ENCODE measurements around the gene DPH6. TPM values are rescaled to one million over a fixed set of nuclear protein-coding genes. Genes with fewer than 3 reads are reported as not detected.

The DPH6 gene
- total RNA-seq, 1 experiment from 2014 or later, result 20.3 TPM

GRCh38 chr15:35562641-35563040, 16.7 kb upstream of the DPH6 start:
- no TSS peak for BruUV-seq (replicated peaks)

GRCh38 chr15:35561308-35561707, 15.3 kb upstream of the DPH6 start:
- Mint-ChIP-seq H3K4me3 (ENCODE audit: unreplicated experiment) (no peak overlapping the region), H3K27ac (ENCODE audit: low read depth, unreplicated experiment) (no peak overlapping the region)

More at GRCh38 chr15:35562641-35563040, 16.7 kb upstream of the DPH6 start:
- CTCF ChIA-PET, result no interaction called here
- POLR2A ChIA-PET, result no interaction called here
- Mint-ChIP-seq H3K27ac (ENCODE audit: low read depth, unreplicated experiment) (no peak overlapping the region), H3K9me3 (ENCODE audit: unreplicated experiment) (no peaks in the 10 kb centered on the region), H3K4me3 (ENCODE audit: unreplicated experiment) (no peak overlapping the region), H3K36me3 (ENCODE audit: insufficient read depth, unreplicated experiment) (no peaks in the 10 kb centered on the region), H3K4me1 (ENCODE audit: insufficient read depth, unreplicated experiment) (peaks cover 2% of the 10 kb centered on the region), H3K27me3 (ENCODE audit: insufficient read depth, unreplicated experiment) (no peaks in the 10 kb centered on the region)
- TF ChIP-seq CTCF (IDR thresholded peaks at IDR 0.05; ENCODE audit: unreplicated experiment), result no peak
- intact Hi-C loops (cut with micrococcal nuclease), result loop anchor here (5.0 kb wide), 1 partner anchor 70 kb away; no protein-coding TSS in a partner anchor
- DNase-seq (ENCODE audit: unreplicated experiment), result no peak

GRCh38 chr15:35560870-35561269, 14.9 kb upstream of the DPH6 start:
- no peak for TF ChIP-seq CTCF (IDR thresholded peaks at IDR 0.05; ENCODE audit: unreplicated experiment)
- Mint-ChIP-seq H3K27me3 (ENCODE audit: insufficient read depth, unreplicated experiment) (no peaks in the 10 kb centered on the region), H3K27ac (ENCODE audit: low read depth, unreplicated experiment) (no peak overlapping the region), H3K4me3 (ENCODE audit: unreplicated experiment) (no peak overlapping the region), H3K4me1 (ENCODE audit: insufficient read depth, unreplicated experiment) (peaks cover 14% of the 10 kb centered on the region), H3K36me3 (ENCODE audit: insufficient read depth, unreplicated experiment) (no peaks in the 10 kb centered on the region), H3K9me3 (ENCODE audit: unreplicated experiment) (no peaks in the 10 kb centered on the region)
- intact Hi-C loops (cut with micrococcal nuclease), result loop anchor here (5.0 kb wide), 1 partner anchor 71 kb away; no protein-coding TSS in a partner anchor
- DNase-seq (ENCODE audit: unreplicated experiment), result no peak
- ChIA-PET POLR2A (no interaction called here), CTCF (no interaction called here)
- BruUV-seq (replicated peaks), result no TSS peak

More at GRCh38 chr15:35561308-35561707, 15.3 kb upstream of the DPH6 start:
- intact Hi-C loops (cut with micrococcal nuclease), result loop anchor here (5.0 kb wide), 1 partner anchor 71 kb away; no protein-coding TSS in a partner anchor
- no TSS peak for BruUV-seq (replicated peaks)
- Mint-ChIP-seq H3K36me3 (ENCODE audit: insufficient read depth, unreplicated experiment) (no peaks in the 10 kb centered on the region), H3K4me1 (ENCODE audit: insufficient read depth, unreplicated experiment) (peaks cover 14% of the 10 kb centered on the region), H3K9me3 (ENCODE audit: unreplicated experiment) (no peaks in the 10 kb centered on the region), H3K27me3 (ENCODE audit: insufficient read depth, unreplicated experiment) (no peaks in the 10 kb centered on the region)
- ChIA-PET POLR2A (no interaction called here), CTCF (no interaction called here)
- no peak for DNase-seq (ENCODE audit: unreplicated experiment)
- TF ChIP-seq CTCF (IDR thresholded peaks at IDR 0.05; ENCODE audit: unreplicated experiment), result no peak

- intact Hi-C loops (cut with micrococcal nuclease), result loop anchor here (5.0 kb wide), 1 partner anchor 72 kb away; no protein-coding TSS in a partner anchor
- TF ChIP-seq CTCF (IDR thresholded peaks at IDR 0.05; ENCODE audit: unreplicated experiment), result no peak
- ChIA-PET POLR2A (no interaction called here), CTCF (no interaction called here)
- Mint-ChIP-seq H3K27ac (ENCODE audit: low read depth, unreplicated experiment) (peak overlapping the region; percentile 4), H3K36me3 (ENCODE audit: insufficient read depth, unreplicated experiment) (no peaks in the 10 kb centered on the region), H3K9me3 (ENCODE audit: unreplicated experiment) (no peaks in the 10 kb centered on the region), H3K4me3 (ENCODE audit: unreplicated experiment) (no peak overlapping the region), H3K27me3 (ENCODE audit: insufficient read depth, unreplicated experiment) (no peaks in the 10 kb centered on the region), H3K4me1 (ENCODE audit: insufficient read depth, unreplicated experiment) (peaks cover 14% of the 10 kb centered on the region)
- DNase-seq (ENCODE audit: unreplicated experiment), result no peak
- no TSS peak for BruUV-seq (replicated peaks)
Observed at GRCh38 chr15:35560258-35560657, 14.3 kb upstream of the DPH6 start.

Data from MCF 10A (cell line).